ENCODE results near the gene GDPD4.

Gene GDPD4

DNA sequence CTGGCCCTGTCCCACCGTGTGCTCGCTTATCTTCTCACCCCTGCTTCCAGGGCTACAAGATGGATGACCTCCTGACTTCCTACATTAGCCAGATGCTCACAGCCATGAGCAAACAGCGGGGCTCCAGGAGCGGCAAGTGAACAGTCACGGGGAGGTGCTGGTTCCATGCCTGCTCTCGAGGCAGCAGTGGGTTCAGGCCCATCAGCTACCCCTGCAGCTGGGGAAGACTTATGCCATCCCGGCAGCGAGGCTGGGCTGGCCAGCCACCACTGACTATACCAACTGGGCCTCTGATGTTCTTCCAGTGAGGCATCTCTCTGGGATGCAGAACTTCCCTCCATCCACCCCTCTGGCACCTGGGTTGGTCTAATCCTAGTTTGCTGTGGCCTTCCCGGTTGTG is 86.9 kb downstream of the GDPD4 start:
- no peak for DNase-seq (ENCODE audit: low read depth)
- TF ChIP-seq, protein P1, sequence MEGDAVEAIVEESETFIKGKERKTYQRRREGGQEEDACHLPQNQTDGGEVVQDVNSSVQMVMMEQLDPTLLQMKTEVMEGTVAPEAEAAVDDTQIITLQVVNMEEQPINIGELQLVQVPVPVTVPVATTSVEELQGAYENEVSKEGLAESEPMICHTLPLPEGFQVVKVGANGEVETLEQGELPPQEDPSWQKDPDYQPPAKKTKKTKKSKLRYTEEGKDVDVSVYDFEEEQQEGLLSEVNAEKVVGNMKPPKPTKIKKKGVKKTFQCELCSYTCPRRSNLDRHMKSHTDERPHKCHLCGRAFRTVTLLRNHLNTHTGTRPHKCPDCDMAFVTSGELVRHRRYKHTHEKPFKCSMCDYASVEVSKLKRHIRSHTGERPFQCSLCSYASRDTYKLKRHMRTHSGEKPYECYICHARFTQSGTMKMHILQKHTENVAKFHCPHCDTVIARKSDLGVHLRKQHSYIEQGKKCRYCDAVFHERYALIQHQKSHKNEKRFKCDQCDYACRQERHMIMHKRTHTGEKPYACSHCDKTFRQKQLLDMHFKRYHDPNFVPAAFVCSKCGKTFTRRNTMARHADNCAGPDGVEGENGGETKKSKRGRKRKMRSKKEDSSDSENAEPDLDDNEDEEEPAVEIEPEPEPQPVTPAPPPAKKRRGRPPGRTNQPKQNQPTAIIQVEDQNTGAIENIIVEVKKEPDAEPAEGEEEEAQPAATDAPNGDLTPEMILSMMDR (conservative IDR thresholded peaks at IDR 0.05; ENCODE audit: control insufficient read depth, insufficient read depth, low read depth, low read length), result no peak
- no peak overlapping the region for H3K4me3 ChIP-seq (ENCODE audit: control insufficient read depth, low read depth, low read length)

DNA sequence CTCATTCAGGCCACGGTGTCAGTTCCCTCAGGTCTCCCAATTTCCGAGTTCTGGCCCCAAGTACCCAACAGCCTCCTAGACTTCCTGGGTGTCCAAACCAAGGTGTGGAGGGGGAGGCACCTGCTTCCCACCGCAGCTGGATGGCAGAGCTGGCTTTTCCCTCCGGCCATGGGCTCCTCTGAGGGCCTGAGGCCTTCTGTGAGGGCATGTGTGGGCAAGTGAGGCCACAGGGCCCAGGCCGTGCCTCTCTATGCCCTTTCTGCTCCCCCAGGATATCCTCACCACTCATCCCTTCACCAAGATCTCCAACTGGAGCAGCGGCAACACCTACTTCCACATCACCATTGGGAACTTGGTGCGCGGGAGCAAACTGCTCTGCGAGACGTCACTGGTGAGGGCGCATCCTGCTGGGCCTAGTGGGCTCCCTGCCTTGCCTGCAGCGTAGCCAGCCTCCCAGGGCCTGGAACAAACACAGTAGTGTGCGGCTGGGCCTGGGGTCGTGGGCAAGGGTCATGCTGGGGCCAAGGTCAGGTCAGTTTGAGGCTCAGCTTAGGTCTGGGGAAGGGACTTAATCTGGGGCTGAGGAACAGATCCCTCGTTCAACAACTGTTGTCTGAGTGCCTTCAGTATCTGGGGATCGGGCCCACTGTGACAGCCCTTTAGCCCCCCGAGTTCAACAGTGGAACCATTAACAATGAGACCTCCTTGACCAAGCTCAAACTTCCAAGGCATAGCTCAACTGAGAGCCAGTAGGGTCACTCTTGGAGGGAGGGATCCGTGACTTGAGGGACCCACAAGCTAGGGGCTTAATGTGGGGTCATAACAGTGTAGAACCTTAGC is 87.7 kb downstream of the GDPD4 start:
- TF ChIP-seq, protein P1 (conservative IDR thresholded peaks at IDR 0.05; ENCODE audit: control insufficient read depth, insufficient read depth, low read depth, low read length), result no peak
- DNase-seq (ENCODE audit: low read depth), result no peak
- no peak overlapping the region for H3K4me3 ChIP-seq (ENCODE audit: control insufficient read depth, low read depth, low read length)

DNA sequence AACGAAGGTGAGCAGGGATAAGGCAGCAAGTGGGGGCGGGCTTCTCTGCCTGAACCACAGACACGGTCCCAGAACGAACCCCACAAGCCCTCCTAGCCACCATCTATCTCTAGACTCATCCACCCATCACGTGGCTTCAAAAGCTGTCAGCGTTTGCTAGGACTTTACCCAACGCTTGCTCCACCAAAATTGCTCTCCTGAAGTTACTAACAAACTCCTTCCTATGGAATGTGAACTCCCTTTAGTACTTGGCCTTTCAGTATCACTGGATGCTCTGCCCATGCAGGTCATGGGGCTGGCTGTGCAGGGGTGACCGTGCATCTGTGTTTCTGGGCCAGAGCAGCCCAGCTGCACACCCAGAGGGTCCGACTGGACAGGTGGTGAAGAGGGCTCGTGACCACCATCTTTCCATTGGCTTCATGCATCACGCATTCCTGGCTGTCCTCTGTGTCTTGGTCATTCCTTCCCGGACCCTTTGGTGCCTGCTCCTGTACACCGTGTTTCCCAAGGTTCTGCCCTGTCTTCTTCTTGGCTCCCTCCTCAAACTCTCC is 88.4 kb downstream of the GDPD4 start:
- DNase-seq (ENCODE audit: low read depth), result no peak
- no peak overlapping the region for H3K4me3 ChIP-seq (ENCODE audit: control insufficient read depth, low read depth, low read length)
- TF ChIP-seq, protein P1 (conservative IDR thresholded peaks at IDR 0.05; ENCODE audit: control insufficient read depth, insufficient read depth, low read depth, low read length), result no peak

DNA sequence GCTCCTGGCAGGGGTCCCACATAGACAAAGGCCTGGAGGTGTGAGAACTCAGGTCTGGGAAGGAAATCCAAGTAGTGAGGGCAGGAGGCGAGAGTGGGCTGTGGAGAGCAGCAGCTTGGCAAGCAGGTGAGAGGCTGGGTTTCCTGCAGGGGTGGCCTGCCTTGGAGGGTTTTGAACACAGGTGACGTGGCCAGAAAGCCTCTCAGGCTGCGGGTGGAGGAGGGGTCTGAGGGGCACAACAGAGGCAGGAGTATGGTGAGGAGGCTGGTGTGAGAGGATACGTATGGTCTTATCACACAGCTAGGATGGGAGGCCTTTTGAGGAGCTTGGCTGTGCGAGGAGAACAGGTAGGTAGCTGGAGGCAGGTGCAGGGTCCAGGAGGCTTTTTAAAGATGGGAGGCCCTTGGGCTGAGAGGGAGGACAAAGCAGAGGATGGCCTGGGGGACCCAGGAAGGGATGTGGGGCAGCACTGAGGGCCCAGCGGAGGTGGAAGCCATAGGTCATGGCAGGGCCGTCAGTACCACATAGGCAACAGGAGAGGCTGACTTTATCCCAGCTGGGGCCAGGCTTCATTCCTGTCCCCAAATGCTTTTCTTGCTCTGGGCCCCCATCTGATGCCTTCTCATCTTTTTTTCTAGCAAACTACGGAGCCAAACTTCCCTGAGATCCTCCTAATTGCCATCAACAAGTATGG is 89.0 kb downstream of the GDPD4 start:
- TF ChIP-seq, protein P1 (conservative IDR thresholded peaks at IDR 0.05; ENCODE audit: control insufficient read depth, insufficient read depth, low read depth, low read length), result no peak
- no peak for DNase-seq (ENCODE audit: low read depth)
- no peak overlapping the region for H3K4me3 ChIP-seq (ENCODE audit: control insufficient read depth, low read depth, low read length)

DNA sequence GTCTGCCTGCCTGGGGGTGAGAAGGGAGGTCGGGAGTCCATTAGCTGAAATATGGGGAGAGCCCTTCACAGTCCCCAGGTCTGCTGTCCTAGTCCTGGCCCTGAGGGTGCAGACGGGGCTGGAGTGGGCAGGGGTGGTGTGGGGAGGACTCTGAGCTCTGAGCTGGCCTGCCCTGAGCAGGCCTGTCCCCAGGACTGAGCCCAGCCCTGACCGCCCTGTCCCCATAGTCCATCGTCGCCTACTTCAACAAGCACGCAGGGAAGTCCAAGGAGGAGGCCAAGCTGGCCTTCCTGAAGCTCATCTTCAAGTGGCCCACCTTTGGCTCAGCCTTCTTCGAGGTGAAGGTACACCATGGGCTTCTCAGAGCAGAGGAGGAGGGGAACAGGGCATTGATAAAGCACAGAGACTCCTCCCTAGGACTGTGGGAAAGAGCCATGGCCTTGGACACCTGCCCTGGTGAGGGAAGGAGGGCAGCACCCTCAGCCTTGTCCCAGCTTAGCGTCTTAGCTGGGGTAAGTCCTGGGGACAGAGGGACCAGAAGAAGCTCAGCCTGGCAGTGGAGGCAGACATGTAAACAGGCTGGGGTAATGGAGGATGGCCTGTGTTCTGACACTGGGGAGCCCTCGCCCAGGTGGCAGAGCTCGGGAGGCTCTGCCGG is 89.8 kb downstream of the GDPD4 start:
- H3K4me3 ChIP-seq (ENCODE audit: control insufficient read depth, low read depth, low read length), result no peak overlapping the region
- TF ChIP-seq, protein P1 (conservative IDR thresholded peaks at IDR 0.05; ENCODE audit: control insufficient read depth, insufficient read depth, low read depth, low read length), result no peak
- no peak for DNase-seq (ENCODE audit: low read depth)

DNA sequence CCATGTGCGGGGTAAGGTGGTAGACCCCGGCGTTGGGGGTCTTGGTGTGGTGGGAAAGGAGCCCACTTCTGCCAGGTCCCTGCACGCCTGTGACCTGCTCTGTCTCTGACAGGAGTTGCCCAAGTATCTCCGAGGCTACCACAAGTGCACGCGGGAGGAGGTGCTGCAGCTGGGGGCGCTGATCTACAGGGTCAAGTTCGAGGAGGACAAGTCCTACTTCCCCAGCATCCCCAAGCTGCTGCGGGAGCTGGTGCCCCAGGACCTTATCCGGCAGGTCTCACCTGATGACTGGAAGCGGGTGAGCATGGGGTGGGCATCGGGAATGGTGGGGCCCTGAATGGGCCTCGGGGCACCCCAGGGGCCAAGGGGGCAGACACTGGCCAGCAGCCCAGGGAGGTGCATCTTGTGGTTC is 90.4 kb downstream of the GDPD4 start:
- TF ChIP-seq, protein P1 (conservative IDR thresholded peaks at IDR 0.05; ENCODE audit: control insufficient read depth, insufficient read depth, low read depth, low read length), result no peak
- no peak for DNase-seq (ENCODE audit: low read depth)
- no peak overlapping the region for H3K4me3 ChIP-seq (ENCODE audit: control insufficient read depth, low read depth, low read length)

Data from fibroblast of mammary gland (primary cell).